ENCODE results near the gene CBARP. TPM values are rescaled to one million over a fixed set of nuclear protein-coding genes. Genes with fewer than 3 reads are reported as not detected.
A peak's percentile ranks its signal among the peaks of the same experiment; 100 is the strongest.

The CBARP gene
- total and polyA plus RNA-seq, 2 of the 4 experiments (the other 2 are of a cell fraction), result 0.18 to 3.9 TPM

DNA sequence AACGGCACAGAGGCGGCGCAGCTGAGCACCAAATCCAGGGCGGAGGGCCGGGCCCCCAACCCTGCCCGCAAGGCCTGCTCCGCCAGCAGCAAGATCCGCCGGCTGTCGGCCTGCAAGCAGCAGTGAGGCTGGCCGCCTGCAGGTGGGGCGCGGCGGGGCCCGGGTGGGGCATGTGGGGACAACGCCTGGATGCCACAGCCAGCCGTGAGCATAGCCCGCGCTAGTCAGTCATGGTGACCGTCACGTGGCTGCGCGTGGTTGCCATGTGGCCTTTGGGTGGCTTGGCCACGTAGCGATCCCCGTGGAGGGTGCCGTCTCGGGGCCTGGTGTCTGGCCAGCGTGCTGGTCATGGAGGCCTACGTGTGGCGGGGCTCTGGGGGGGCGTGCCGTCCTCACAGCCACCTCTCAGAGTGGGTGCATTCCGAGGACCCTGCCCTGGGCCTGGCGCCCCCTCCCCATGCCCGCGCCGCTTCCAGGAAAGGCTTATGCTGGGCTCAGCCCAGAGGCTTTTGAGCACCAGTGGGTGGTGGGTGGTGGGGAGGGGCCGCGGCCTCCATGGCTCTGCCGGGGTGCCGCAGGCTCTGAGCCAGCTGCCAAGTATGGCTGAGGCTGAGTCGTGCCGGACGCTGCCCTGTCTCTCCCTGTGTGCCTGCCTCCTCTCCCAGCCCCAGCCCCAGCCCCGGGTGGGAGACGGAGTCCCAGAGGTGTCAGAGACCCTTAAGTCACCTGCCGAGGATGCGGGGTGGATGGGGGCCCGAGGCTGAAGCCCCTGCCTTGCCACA, 11.1 kb downstream of the CBARP start:
- ChIA-PET CTCF (no interaction called here), POLR2A (ENCODE audit: unreplicated experiment) (no interaction called here)
- no peak overlapping the region for H2AK9ac ChIP-seq (replicated peaks; ENCODE audit: low read depth, low read length, poor library complexity)
- peaks cover 0 to 19% of the 10 kb centered on the region in 2 experiments; a peak in 2 of 4 replicates for H3K79me1 ChIP-seq (ENCODE audit: low read depth in 1 of 2, low read length in 2 of 2)
- no peaks in the 10 kb centered on the region for H3K9me3 ChIP-seq (ENCODE audit: control insufficient read depth, insufficient read depth, low read length)
- TF ChIP-seq POLR2A (IDR thresholded peaks at IDR 0.05; ENCODE audit: low read depth, low read length) (0 out of 2 replicates have a peak, but pooled peaks have one; percentile 7), CEBPB (IDR thresholded peaks at IDR 0.05; ENCODE audit: low read depth, low read length) (no peak), RFX5 (IDR thresholded peaks at IDR 0.05; ENCODE audit: low read depth, low read length) (no peak)
- no peak overlapping the region for H3K18ac ChIP-seq (ENCODE audit: low read depth, low read length)
- H2BK15ac ChIP-seq (ENCODE audit: low read depth, low read length), result no peak overlapping the region
- H4K8ac ChIP-seq (ENCODE audit: low read depth in 2 of 2, low read length in 2 of 2), result no peak overlapping the region
- ATAC-seq (ENCODE audit: low read depth) (no peak), DNase-seq (no peak)
- no peak overlapping the region for H2BK5ac ChIP-seq (ENCODE audit: low read depth, low read length, poor library complexity, severe bottlenecking)
- H3K4ac ChIP-seq (ENCODE audit: low read depth, low read length), result no peak overlapping the region
- no peak overlapping the region for H4K91ac ChIP-seq (ENCODE audit: insufficient read depth, low read depth, low read length)
- no peak overlapping the region for H2AFZ ChIP-seq (replicated peaks; ENCODE audit: low read length, poor library complexity)
- no peak overlapping the region for H3K23ac ChIP-seq (ENCODE audit: low read depth, low read length)
- dilution Hi-C loops (cut with HindIII; ENCODE audit: low sequenced_read_pairs, unreplicated experiment), result no loop called here
- no peak overlapping the region for H3K4me2 ChIP-seq (ENCODE audit: low read depth, low read length)
- no peak overlapping the region for H3K4me3 ChIP-seq (ENCODE audit: insufficient read depth, low read depth, low read length)
- no peaks in the 10 kb centered on the region for H3K9me1 ChIP-seq (ENCODE audit: insufficient read depth, low read length)
- H2BK20ac ChIP-seq (ENCODE audit: low read depth, low read length), result no peak overlapping the region
- H3K4me1 ChIP-seq (ENCODE audit: control insufficient read depth, insufficient read depth, low read length), result no peaks in the 10 kb centered on the region
- no peak overlapping the region for H3K9ac ChIP-seq (ENCODE audit: low read depth, low read length)
- no peak overlapping the region for H3K14ac ChIP-seq (replicated peaks; ENCODE audit: low read depth, low read length)
- intact Hi-C loops (cut with micrococcal nuclease), result no loop called here
- 92% methylated on average over 24 of the region's 50 CpGs; no CpG with 5 or more reads in 1 of the 2 experiments for WGBS, 2 experiments (ENCODE audit: extremely low coverage in 2 of 2, insufficient read length in 1 of 2)
- H4K5ac ChIP-seq (ENCODE audit: low read depth, low read length), result no peak overlapping the region
- no peak overlapping the region for H3K27ac ChIP-seq (ENCODE audit: insufficient read depth, low read length)
- no peak overlapping the region for H3K56ac ChIP-seq (ENCODE audit: extremely low read depth, insufficient read depth, low read length)
- H2AK5ac ChIP-seq (ENCODE audit: low read depth, low read length), result no peak overlapping the region
- no TSS peak for BruUV-seq (replicated peaks)
- peaks cover 54% of the 10 kb centered on the region for H3K36me3 ChIP-seq (ENCODE audit: control insufficient read depth, insufficient read depth, low read length)
- H3K27me3 ChIP-seq (ENCODE audit: control insufficient read depth, insufficient read depth, low read length), result no peaks in the 10 kb centered on the region
- peaks cover 15% of the 10 kb centered on the region for H4K20me1 ChIP-seq (ENCODE audit: insufficient read depth, low read length)
- no peak overlapping the region for H2BK120ac ChIP-seq (ENCODE audit: low read depth, low read length)
- in situ Hi-C loops (cut with MboI; ENCODE audit: low sequenced_read_pairs), result no loop called here
